ENCODE data around the gene MYCL.
"Not testable (repeated sequence)": the region's sequence is repeated elsewhere in the genome, so short reads cannot be mapped to it uniquely, and the experiment has no call there.

The MYCL gene

DNA sequence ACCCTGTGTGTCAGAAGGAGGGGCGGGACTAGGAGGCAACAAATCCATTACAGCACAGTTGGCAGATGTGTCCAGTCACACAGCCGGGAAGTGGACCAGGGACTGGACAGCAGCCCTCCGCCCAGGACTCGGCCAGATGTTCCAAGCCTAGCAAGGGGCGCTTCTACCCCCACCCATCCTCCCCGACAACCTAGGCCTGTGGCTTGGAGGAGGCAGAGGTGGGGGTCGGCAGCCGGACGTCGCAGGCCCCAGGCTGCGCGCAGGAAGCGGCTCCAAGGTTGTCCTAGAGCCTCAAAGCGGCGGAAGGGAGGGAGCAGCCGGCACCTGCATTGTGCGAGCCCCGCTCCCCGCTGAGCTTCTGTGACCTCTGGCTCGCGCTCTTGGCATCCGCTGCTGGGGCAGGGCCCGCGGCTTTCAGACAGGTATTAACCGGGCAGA is 20.6 kb upstream of the MYCL start:
- no peak overlapping the region for H3K27ac ChIP-seq

GRCh38 chr1:39919545-39919944 is 17.8 kb upstream of the MYCL start:
- no peak for DNase-seq (ENCODE audit: low read depth, low spot score)
- H3K27ac ChIP-seq: no peak overlapping the region

More for the DNA sequence above, 20.6 kb upstream of the MYCL start:
- no peak for DNase-seq (ENCODE audit: low read depth, low spot score)

GRCh38 chr1:39917825-39918224 is 16.1 kb upstream of the MYCL start:
- H3K27ac ChIP-seq: no peak overlapping the region
- no peak for DNase-seq (ENCODE audit: low read depth, low spot score)

GRCh38 chr1:39915499-39916129 is 13.9 kb upstream of the MYCL start:
- DNase-seq (ENCODE audit: low read depth, low spot score): no peak
- H3K27ac ChIP-seq: no peak overlapping the region

GRCh38 chr1:39913136-39913535 is 11.4 kb upstream of the MYCL start:
- not testable (repeated sequence) for H3K27ac ChIP-seq; DNase-seq (ENCODE audit: low read depth, low spot score)

DNA sequence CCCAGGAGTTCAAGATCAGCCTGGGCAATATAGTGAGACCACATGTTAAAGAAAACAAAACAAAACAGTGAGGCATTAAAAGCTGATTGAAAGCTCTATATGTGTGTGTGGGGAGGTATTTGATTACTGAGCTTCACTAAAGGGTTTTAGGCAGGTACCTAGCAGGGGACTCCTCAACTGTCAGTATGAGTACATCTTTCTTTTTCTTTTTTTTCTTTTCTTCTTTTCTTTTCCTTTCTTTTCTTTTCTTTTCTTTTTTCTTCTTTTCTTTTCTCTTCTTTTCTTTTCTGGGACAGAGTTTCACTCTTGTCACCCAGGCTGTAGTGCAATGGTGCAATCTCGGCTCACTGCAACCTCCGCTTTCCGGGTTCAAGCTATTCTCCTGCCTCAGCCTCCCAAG is 8.5 kb upstream of the MYCL start:
- no peak overlapping the region for H3K27ac ChIP-seq
- no peak for DNase-seq (ENCODE audit: low read depth, low spot score)

DNA sequence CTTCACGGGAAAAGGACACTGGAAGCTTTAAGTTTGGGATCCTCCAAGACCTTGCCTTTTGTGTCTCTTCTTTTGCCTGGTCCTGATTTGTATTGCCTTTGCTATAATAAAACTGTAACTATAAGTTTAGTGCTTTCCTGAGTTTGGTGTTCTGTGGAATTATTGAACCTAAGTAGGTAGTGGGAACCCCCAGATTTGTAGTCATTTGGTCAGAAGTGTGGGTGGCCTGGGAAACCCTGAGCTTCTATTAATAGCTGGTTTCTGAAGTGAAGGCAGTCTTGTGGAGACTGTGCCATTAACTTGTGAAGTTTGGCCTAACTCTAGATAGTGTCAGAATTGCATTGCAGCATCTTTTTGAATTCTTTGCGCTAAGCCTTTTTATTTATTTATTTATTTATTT is 6.8 kb upstream of the MYCL start:
- H3K27ac ChIP-seq: no peak overlapping the region
- DNase-seq (ENCODE audit: low read depth, low spot score): no peak

DNA sequence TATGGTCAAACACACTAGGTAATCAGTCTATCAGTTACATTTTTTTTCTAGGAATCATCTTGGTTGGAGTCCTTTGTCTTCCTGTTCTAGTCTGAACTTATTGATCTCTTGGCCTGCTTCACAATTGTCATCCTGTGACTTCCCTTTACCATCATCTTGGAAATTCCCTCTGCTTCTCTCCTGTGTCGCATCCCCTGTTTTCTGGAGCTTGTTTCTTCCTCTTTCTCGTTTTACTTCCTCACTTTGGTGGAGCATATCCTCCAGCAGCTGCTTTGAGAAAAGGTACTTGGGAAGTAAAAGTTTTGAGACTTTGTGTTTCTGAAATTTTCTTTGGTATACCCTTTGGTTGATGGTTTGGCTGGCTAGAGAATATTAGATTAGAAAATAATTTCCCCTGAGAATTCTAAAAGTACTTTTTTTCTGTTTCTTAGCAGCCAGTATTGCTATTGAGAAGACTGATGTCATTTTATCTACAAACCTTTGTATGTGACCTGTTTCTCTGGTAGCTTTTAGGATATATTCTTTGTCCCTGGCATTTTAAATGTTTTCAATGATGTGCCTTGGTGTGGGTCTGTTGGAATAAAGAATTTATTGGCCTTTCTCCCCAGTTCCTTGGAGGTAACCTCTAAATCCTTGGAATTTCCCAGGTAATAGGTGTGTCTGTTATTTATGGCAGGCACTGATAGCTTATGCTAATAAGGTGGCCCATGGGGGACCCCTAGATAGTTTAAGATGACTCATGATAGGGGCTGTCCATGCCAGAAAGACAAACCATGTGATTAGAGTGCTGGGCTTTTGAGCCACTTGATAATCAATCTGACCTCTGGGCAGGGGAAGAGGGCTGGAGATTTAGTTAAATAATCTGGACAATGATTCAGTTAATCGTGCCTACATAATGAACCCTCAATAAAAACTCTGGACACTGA is 6.1 kb upstream of the MYCL start:
- H3K27ac ChIP-seq: no peak overlapping the region
- no peak for DNase-seq (ENCODE audit: low read depth, low spot score)

- DNase-seq (ENCODE audit: low read depth, low spot score): no peak
- no peak overlapping the region for H3K27ac ChIP-seq
These were observed 3.5 kb upstream of the MYCL start for GRCh38 chr1:39905172-39905571.

DNA sequence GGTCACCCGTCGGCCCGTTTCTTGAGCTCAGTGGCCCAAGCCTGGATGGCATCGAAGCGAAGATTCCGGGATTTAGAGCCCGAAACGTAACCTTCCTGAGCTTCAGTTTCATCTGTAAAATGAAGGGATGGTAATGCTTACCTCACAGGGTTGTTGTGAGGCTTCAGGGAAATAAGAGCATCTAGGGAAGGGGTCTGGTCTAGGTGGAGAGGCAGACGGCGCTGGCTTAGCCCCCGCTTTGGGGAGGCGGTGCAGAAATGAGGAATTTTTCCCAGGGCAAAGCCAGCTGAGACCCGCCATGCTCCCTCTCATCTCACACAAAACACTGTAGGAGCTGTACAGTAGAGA is 717 bp upstream of the MYCL start:
- peak overlapping the region; percentile 50 for H3K27ac ChIP-seq
- DNase-seq (ENCODE audit: low read depth, low spot score): no peak

GRCh38 chr1:39901464-39901713 is 328 bp downstream of the MYCL start:
- DNase-seq (ENCODE audit: low read depth, low spot score): no peak
- peak overlapping the region; percentile 50 for H3K27ac ChIP-seq

DNA sequence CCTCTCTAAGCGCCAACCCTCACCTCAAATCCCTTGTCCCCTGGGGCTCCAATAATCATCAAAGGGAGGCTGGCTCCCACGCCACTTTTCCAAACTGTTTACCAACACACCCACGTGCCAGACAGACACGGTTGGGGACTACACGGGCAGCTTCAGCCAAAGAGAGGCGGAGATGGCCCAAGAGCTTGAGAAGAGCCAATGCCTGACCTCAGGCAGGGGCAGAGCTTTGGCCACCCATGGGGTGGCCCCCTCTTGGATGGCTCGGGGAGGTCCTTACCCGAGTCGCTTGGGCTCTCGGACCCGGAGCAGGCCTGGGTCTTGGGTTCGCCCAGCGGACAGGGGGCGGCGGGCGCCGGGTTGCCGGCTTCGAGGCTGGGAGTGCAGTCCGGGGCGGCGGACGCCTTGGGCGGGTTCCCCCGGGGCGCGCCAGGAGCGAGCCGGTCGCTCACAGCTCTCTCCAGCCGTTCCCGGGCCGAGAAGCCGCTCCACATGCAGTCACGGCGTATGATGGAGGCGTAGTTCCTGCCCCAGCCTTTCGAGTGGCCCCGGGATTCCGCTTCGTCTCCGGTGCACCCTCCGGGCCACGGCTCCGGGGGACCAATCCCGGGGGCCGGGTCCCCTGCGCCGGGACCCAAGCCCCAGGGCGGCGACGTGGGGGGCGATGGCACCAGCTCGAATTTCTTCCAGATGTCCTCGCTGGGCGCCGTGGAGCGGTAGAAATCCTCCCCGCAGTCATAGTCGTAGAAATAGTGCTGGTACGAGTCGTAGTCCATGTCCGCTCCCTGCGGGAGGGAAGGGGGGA is 854 bp downstream of the MYCL start:
- no peak for DNase-seq (ENCODE audit: low read depth, low spot score)
- peak overlapping the region; percentile 50 for H3K27ac ChIP-seq

DNA sequence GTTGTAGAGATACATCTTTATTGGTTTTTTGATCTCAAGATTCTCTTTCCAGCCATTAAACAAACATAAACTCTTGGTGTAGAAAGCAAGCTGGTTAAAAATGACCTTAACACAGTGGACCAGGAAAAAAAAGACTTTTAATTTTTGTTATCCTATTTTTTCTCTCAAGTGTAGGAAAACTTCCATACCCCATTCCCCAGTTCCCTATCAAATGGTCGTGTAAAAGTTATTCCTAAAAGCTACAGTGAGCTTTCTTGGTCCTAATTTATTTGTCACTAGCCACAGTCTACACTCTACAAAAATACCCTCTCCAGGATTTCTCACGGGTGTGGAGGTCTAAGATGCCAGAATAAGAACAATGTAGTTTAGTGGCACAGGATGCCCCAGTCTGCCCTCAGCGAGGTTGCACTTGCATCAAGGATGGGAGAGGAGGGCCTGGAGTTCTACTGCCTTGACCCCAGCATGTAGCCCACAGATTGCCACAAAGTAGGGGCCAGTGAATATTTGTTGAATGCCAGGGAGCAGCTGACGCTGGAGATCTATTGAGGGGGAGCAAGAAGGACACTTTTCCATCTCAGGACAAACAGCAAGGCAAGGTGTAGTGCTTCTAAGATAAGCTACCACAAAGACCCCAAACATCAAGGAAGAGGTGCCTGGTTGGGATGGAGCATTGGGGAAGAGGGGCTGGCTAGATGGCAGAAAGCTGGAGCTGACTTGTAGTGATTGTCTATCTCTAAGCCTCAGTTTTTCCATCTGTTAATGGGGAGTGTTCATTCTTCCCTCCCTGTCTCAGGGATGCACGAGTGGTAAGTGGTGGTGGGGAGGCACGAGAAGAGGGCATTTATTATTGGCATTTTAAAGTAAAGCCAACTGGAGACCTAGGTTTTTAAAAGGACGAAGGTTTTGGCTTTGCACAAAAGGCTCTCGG is 1.8 kb downstream of the MYCL start:
- no peak for DNase-seq (ENCODE audit: low read depth, low spot score)
- H3K27ac ChIP-seq: no peak overlapping the region

GRCh38 chr1:39898648-39899603 is 2.8 kb downstream of the MYCL start:
- H3K27ac ChIP-seq: no peak overlapping the region
- DNase-seq (ENCODE audit: low read depth, low spot score): no peak

DNA sequence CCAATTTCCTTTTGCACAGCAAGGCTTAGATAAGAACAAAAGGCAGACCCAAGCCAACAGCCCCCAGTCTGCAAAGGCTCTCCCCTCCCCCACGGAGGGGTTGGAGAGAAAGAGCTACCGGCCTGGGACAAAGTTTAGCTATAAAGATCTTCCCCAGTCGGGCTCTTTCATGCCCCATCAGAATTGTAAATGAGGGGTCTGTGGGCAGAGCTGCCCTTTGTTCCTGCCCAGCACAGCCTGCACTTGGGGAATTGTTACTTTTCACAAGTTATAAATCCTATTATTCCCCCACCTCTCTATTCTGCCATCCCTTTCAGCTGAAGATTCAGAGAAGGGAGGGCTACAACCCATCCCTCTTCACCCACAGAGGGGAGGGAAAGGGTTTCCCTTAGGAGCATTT is 3.5 kb downstream of the MYCL start:
- H3K27ac ChIP-seq: no peak overlapping the region
- DNase-seq (ENCODE audit: low read depth, low spot score): no peak

- no peak for DNase-seq (ENCODE audit: low read depth, low spot score)
- H3K27ac ChIP-seq: no peak overlapping the region
These were observed 4.6 kb downstream of the MYCL start for GRCh38 chr1:39896909-39897685.

DNA sequence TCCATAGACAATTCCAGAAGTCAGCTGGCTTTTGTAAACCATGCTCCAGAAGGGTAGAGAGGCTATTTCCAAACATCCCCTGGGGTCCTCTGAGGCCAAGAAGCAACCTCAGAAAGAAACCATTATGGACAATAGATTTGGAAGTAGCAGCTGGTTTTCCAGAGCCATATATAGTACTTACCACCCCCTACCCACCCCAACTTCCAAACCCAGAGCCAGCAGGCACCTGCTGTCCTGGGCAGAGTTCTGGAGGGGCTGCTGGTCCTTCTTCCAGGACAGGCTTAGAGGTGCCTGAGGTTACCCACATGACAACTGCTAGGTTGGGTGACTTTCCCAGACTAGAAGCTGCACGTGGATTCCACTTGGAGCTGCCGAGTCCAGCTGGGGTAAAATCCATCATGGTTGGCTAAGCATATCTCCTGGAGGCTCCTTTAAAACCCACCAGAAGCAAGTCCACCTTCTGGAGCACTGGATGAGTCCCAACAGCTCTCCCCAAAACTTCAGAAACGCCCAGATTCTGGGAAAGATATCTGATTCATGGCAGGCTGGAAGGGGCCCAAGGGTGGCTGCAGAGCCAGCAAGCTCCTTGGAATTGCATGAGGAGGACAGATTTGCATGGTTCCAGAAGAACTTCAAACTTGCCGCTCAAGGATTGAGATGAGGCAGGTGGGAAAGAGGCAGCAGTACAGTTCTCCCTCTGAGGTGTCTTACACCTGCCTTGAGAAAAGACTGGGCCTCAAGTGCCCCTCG is 5.8 kb downstream of the MYCL start:
- DNase-seq (ENCODE audit: low read depth, low spot score): no peak
- H3K27ac ChIP-seq: peak overlapping the region; percentile 46

Measured in epithelial cell of prostate (primary cell).